Liver (tissue), 9 donors: ENCODE measurements around the gene RPGRIP1L. TPM values are rescaled to one million over a fixed set of nuclear protein-coding genes. Genes with fewer than 3 reads are reported as not detected.
A peak's percentile ranks its signal among the peaks of the same experiment; 100 is the strongest.

ENCODE experiments used
- DNase-seq: peaks from one replicate; pipeline ENCODE4 v3.0.0-alpha.2; 2017; ENCODE audit warnings: low spot score
- H3K27ac ChIP-seq, 2 donors: one replicate each; pipeline ENCODE4 v1.7.0; 2013; ENCODE audit warnings: inconsistent platforms in 2 of 2, low read length in 2 of 2, control low read depth in 1 of 2, low read depth in 1 of 2, mild to moderate bottlenecking in 1 of 2
- H3K27me3 ChIP-seq, 4 donors: one replicate each; pipeline versions ENCODE4 v1.6.1 to v1.7.0; 2013; ENCODE audit warnings: low read length in 3 of 4, inconsistent platforms in 1 of 4, mild to moderate bottlenecking in 1 of 4, moderate library complexity in 1 of 4; ENCODE audit not compliant: control insufficient read depth in 4 of 4, insufficient read depth in 4 of 4
- H3K36me3 ChIP-seq, 4 donors: one replicate each; pipeline versions ENCODE4 v1.6.1 to v1.7.0; 2013; ENCODE audit warnings: low read length in 3 of 4, mild to moderate bottlenecking in 3 of 4, low read depth in 1 of 4, moderate library complexity in 1 of 4; ENCODE audit not compliant: control insufficient read depth in 4 of 4, insufficient read depth in 3 of 4
- H3K4me1 ChIP-seq, 4 donors: one replicate each; pipeline versions ENCODE4 v1.6.1 to v1.7.0; 2013; ENCODE audit warnings: low read length in 3 of 4, mild to moderate bottlenecking in 3 of 4, moderate library complexity in 1 of 4; ENCODE audit not compliant: control insufficient read depth in 4 of 4, insufficient read depth in 4 of 4
- H3K4me3 ChIP-seq, 3 donors: one replicate each; pipeline versions ENCODE4 v1.6.1 to v1.7.0; 2013; ENCODE audit warnings: low read length in 3 of 3, control low read depth in 1 of 3, low read depth in 1 of 3, mild to moderate bottlenecking in 1 of 3
- H3K9ac ChIP-seq, 2 donors: one replicate each; pipeline ENCODE4 v1.7.0; 2013; ENCODE audit warnings: low read length in 2 of 2, mild to moderate bottlenecking in 2 of 2, moderate library complexity in 2 of 2, control low read depth in 1 of 2, low read depth in 1 of 2
- H3K9me3 ChIP-seq, 4 donors: one replicate each; pipeline versions ENCODE4 v1.6.1 to v1.7.0; 2013; ENCODE audit warnings: low read length in 3 of 4; ENCODE audit not compliant: control insufficient read depth in 4 of 4
- EGR1 ChIP-seq, 2 donors: IDR thresholded peaks; 2 replicates each; pipeline ENCODE4 v1.6.1; 2016 to 2018; ENCODE audit warnings: antibody characterized with exemption in 2 of 2, low read depth in 2 of 2
- FOXA1 ChIP-seq: IDR thresholded peaks from 2 replicates; pipeline ENCODE4 v1.6.1; 2016; ENCODE audit warnings: antibody characterized with exemption
- FOXA2 ChIP-seq: IDR thresholded peaks from 2 replicates; pipeline ENCODE4 v1.6.1; 2016; ENCODE audit warnings: antibody characterized with exemption
- GABPA ChIP-seq, 2 donors: IDR thresholded peaks in 1 of 2; conservative IDR thresholded peaks in 1 of 2; 2 replicates each; pipeline ENCODE4 v1.6.1; 2016; ENCODE audit warnings: antibody characterized with exemption in 2 of 2, mild to moderate bottlenecking in 1 of 2, moderate library complexity in 1 of 2
- HNF4A ChIP-seq, 2 donors: conservative IDR thresholded peaks; 2 replicates each; pipeline ENCODE4 v1.6.1; 2016; ENCODE audit warnings: antibody characterized with exemption in 2 of 2, mild to moderate bottlenecking in 2 of 2
- HNF4G ChIP-seq: IDR thresholded peaks from 2 replicates; pipeline ENCODE4 v1.6.1; 2016; ENCODE audit warnings: antibody characterized with exemption
- JUND ChIP-seq, 2 donors: IDR thresholded peaks; 2 replicates each; pipeline ENCODE4 v1.6.1; 2016; ENCODE audit warnings: antibody characterized with exemption in 2 of 2
- NR2F2 ChIP-seq: IDR thresholded peaks from 2 replicates; pipeline ENCODE4 v1.6.1; 2016; ENCODE audit warnings: antibody characterized with exemption
- RAD21 ChIP-seq, 2 donors: IDR thresholded peaks; 2 replicates each; pipeline ENCODE4 v1.6.1; 2016; ENCODE audit warnings: antibody characterized with exemption in 2 of 2, mild to moderate bottlenecking in 2 of 2
- RXRA ChIP-seq, 2 donors: IDR thresholded peaks; 2 replicates each; pipeline ENCODE4 v1.6.1; 2017 to 2018; ENCODE audit warnings: antibody characterized with exemption in 2 of 2, mild to moderate bottlenecking in 1 of 2
- SP1 ChIP-seq: IDR thresholded peaks from 2 replicates; pipeline ENCODE4 v1.6.1; 2018; ENCODE audit warnings: antibody characterized with exemption, mild to moderate bottlenecking
- TAF1 ChIP-seq: conservative IDR thresholded peaks from 2 replicates; pipeline ENCODE4 v1.6.1; 2016; ENCODE audit warnings: antibody characterized with exemption, mild to moderate bottlenecking
- YY1 ChIP-seq: IDR thresholded peaks from 2 replicates; pipeline ENCODE4 v1.6.1; 2016; ENCODE audit warnings: antibody characterized with exemption, mild to moderate bottlenecking
- WGBS: extraction: QIAGEN DNeasy Blood & Tissue Kit; methylation state at CpG from one replicate; pipeline ENCODE4 v1.1.7; 2013; 5-methylcytosine and 5-hydroxymethylcytosine counted together
- polyA plus RNA-seq, 2 donors: library from polyadenylated mRNA; stranded (reverse) in 1 of 2; unstranded in 1 of 2; fragments of 200-250 nt in 1 of 2; fragments of >200 nt in 1 of 2; fragmentation: Nextera tagmentation in 1 of 2; extraction: Ambion mirVana in 1 of 2; gene quantifications; one replicate each; pipeline versions ENCODE4 v1.2.1 to v1.2.3, GENCODE V29; 2013 to 2015
- total RNA-seq, 2 donors: library from RNA; depleted of rRNA; stranded (reverse); fragments of >200 nt; gene quantifications; one replicate each; pipeline ENCODE4 v1.2.3, GENCODE V29; 2014
- TF ChIP-seq, protein P1 (sequence below): IDR thresholded peaks from 2 replicates; pipeline ENCODE4 v1.6.1; 2016; ENCODE audit warnings: antibody characterized with exemption
- TF ChIP-seq, protein P2 (sequence below): IDR thresholded peaks from 2 replicates; pipeline ENCODE4 v1.6.1; 2016; ENCODE audit warnings: antibody characterized with exemption
- TF ChIP-seq, protein P3 (sequence below): IDR thresholded peaks from 2 replicates; pipeline ENCODE4 v1.6.1; 2016; ENCODE audit warnings: antibody characterized with exemption
- TF ChIP-seq, protein P4 (sequence below): fragments of 150-350 bp; IDR thresholded peaks from 2 replicates; pipeline ENCODE4 v1.5.1; 2017; ENCODE audit warnings: improper control_type of control experiment, low read depth, low read length; ENCODE audit not compliant: missing input control
- TF ChIP-seq, protein P5 (sequence below): IDR thresholded peaks from 2 replicates; pipeline ENCODE4 v1.6.1; 2016; ENCODE audit warnings: antibody characterized with exemption, mild to moderate bottlenecking
- donor health status: healthy.
- donor health status: healthy.
- donor health status: healthy.
- donor health status: healthy.
- donor health status: healthy.

RPGRIP1L gene
- total RNA-seq = 1 to 10 TPM; 1.3 to 1.4 TPM
- polyA plus RNA-seq = under 1 TPM; 0.46 to 0.53 TPM

DNA sequence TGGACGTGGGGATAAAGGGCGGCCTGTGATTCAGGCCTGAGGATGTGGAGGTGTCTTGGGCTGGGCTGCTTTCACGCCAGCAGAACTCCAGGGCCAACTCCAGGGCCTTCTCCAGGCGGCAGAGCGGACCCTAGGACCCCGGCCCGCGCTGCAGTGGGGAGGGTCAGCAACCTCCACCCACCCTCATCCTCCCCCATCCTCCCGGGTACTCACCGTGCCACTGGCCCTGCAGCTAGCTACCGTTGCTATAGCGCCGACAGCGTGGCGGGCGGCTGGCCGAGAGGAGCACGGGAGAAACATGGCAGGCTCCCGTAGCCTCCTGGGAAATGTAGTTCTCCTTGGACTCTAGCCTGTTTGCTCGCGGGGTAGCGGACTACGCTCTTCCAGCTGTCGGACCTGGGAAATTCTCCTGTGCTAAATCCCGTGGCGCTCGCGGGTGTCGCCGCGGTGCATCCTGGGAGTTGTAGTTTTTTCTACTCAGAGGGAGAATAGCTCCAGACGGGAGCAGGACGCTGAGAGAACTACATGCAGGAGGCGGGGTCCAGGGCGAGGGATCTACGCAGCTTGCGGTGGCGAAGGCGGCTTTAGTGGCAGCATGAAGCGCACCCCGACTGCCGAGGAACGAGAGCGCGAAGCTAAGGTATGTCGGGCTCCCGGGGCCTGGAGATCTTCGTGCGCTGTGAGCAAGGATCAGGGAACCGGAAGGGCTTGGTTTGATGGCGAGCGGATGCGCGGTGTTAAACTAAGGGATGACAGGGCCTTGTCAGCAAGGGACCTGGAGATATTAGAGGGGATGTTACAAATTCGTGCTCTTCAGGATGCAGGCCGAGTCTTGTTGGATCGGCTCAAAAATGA, at the start of gene RPGRIP1L, which contains the start of gene FTO:
RPGRIP1L (minus strand) TSS at position 270 of the 855 bp plus-strand sequence. CDS start 3,136 bp downstream, outside the sequence.
FTO (plus strand) TSS at position 567 of the 855 bp plus-strand sequence.
- under 1% methylated on average over 57 of the region's 57 CpGs for WGBS
- no peaks in the 10 kb centered on the region for H3K9me3 ChIP-seq
- peaks cover 0 to 17% (median 10%) of the 10 kb centered on the region in 4 donors for H3K4me1 ChIP-seq
- peak; percentile 99 for DNase-seq
- H3K27me3 ChIP-seq = no peaks in the 10 kb centered on the region
- peak within 1 kb of the TSS; percentile 51 to 83 for H3K9ac ChIP-seq
- TF ChIP-seq FOXA1 (peak; percentile 21), JUND (IDR thresholded peaks at IDR 0.05) (no peak), HNF4G (no peak), SP1 (peak; percentile 73), GABPA (IDR thresholded peaks at IDR 0.05 in 1 of 2, conservative IDR thresholded peaks at IDR 0.05 in 1 of 2) (peak in 1 of 2 donors; percentile 67), NR2F2 (no peak), TAF1 (no peak), YY1 (peak; percentile 99), EGR1 (IDR thresholded peaks at IDR 0.05; ENCODE audit: low read depth in 2 of 2) (peak in 1 of 2 donors; percentile 68), RXRA (IDR thresholded peaks at IDR 0.05) (peak in 1 of 2 donors; percentile 28), RAD21 (IDR thresholded peaks at IDR 0.05) (peak; percentile 21 to 43), FOXA2 (no peak), HNF4A (conservative IDR thresholded peaks at IDR 0.05) (peak; percentile 75 to 79)
- TF ChIP-seq, protein P1, sequence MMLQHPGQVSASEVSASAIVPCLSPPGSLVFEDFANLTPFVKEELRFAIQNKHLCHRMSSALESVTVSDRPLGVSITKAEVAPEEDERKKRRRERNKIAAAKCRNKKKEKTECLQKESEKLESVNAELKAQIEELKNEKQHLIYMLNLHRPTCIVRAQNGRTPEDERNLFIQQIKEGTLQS = no peak
- TF ChIP-seq, protein P2, sequence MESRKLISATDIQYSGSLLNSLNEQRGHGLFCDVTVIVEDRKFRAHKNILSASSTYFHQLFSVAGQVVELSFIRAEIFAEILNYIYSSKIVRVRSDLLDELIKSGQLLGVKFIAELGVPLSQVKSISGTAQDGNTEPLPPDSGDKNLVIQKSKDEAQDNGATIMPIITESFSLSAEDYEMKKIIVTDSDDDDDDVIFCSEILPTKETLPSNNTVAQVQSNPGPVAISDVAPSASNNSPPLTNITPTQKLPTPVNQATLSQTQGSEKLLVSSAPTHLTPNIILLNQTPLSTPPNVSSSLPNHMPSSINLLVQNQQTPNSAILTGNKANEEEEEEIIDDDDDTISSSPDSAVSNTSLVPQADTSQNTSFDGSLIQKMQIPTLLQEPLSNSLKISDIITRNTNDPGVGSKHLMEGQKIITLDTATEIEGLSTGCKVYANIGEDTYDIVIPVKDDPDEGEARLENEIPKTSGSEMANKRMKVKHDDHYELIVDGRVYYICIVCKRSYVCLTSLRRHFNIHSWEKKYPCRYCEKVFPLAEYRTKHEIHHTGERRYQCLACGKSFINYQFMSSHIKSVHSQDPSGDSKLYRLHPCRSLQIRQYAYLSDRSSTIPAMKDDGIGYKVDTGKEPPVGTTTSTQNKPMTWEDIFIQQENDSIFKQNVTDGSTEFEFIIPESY = peak; percentile 98
- TF ChIP-seq, protein P3, sequence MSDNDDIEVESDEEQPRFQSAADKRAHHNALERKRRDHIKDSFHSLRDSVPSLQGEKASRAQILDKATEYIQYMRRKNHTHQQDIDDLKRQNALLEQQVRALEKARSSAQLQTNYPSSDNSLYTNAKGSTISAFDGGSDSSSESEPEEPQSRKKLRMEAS = peak; percentile 82
- TF ChIP-seq, protein P4, sequence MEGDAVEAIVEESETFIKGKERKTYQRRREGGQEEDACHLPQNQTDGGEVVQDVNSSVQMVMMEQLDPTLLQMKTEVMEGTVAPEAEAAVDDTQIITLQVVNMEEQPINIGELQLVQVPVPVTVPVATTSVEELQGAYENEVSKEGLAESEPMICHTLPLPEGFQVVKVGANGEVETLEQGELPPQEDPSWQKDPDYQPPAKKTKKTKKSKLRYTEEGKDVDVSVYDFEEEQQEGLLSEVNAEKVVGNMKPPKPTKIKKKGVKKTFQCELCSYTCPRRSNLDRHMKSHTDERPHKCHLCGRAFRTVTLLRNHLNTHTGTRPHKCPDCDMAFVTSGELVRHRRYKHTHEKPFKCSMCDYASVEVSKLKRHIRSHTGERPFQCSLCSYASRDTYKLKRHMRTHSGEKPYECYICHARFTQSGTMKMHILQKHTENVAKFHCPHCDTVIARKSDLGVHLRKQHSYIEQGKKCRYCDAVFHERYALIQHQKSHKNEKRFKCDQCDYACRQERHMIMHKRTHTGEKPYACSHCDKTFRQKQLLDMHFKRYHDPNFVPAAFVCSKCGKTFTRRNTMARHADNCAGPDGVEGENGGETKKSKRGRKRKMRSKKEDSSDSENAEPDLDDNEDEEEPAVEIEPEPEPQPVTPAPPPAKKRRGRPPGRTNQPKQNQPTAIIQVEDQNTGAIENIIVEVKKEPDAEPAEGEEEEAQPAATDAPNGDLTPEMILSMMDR = no peak
- TF ChIP-seq, protein P5, sequence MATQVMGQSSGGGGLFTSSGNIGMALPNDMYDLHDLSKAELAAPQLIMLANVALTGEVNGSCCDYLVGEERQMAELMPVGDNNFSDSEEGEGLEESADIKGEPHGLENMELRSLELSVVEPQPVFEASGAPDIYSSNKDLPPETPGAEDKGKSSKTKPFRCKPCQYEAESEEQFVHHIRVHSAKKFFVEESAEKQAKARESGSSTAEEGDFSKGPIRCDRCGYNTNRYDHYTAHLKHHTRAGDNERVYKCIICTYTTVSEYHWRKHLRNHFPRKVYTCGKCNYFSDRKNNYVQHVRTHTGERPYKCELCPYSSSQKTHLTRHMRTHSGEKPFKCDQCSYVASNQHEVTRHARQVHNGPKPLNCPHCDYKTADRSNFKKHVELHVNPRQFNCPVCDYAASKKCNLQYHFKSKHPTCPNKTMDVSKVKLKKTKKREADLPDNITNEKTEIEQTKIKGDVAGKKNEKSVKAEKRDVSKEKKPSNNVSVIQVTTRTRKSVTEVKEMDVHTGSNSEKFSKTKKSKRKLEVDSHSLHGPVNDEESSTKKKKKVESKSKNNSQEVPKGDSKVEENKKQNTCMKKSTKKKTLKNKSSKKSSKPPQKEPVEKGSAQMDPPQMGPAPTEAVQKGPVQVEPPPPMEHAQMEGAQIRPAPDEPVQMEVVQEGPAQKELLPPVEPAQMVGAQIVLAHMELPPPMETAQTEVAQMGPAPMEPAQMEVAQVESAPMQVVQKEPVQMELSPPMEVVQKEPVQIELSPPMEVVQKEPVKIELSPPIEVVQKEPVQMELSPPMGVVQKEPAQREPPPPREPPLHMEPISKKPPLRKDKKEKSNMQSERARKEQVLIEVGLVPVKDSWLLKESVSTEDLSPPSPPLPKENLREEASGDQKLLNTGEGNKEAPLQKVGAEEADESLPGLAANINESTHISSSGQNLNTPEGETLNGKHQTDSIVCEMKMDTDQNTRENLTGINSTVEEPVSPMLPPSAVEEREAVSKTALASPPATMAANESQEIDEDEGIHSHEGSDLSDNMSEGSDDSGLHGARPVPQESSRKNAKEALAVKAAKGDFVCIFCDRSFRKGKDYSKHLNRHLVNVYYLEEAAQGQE = peak; percentile 45
- no peaks in the 10 kb centered on the region for H3K36me3 ChIP-seq
- peak within 1 kb of the TSS; percentile 27 to 47 for H3K27ac ChIP-seq
- H3K4me3 ChIP-seq = peak within 1 kb of the TSS; percentile 54 to 97 (median 83)
